Renal cortex interstitium (tissue), 11 donors: Measurements from ENCODE around the gene ASF1A. TPM values are rescaled to one million over a fixed set of nuclear protein-coding genes. Genes with fewer than 3 reads are reported as not detected.

Source experiments
- DNase-seq, 11 donors: peaks; one replicate each; pipeline ENCODE4 v3.0.0-alpha.2; 2013; ENCODE audit warnings: low read depth in 9 of 11, low spot score in 4 of 11; ENCODE audit errors: extremely low read depth in 1 of 11
- polyA plus RNA-seq, 3 donors: library from polyadenylated mRNA; unstranded; fragments of 120-200 nt; gene quantifications; one replicate each; pipeline ENCODE4 v1.2.1, GENCODE V29; 2013; ENCODE audit not compliant: insufficient read length in 3 of 3

Gene ASF1A
- polyA plus RNA-seq, 3 donors: 32.5 to 43.2 (median 34.9) TPM

- DNase-seq: no peak
Measured at GRCh38 chr6:118897386-118897785, 3.4 kb downstream of the ASF1A start.

DNA sequence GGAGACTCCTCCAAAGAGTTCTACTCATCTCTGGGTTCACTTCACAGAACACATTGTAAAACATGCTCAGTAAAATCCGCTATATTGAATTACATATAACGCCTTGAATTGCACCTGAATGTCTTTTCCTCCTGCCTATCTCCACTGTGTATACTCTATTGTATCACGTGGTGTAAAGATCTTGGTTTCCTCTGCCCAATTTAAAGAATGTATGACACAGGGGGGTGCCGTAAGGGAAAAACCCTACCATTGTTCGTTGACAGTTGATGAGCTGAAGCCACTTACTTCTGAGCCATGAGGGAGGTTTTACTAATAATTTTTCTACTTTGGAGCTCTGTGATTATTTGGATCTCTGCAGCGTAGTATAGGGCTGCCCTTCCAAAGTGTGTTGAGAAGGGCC lies 6.0 kb downstream of the ASF1A start:
- DNase-seq: no peak

GRCh38 chr6:118902726-118903125 lies 8.8 kb downstream of the ASF1A start:
- no peak for DNase-seq

DNA sequence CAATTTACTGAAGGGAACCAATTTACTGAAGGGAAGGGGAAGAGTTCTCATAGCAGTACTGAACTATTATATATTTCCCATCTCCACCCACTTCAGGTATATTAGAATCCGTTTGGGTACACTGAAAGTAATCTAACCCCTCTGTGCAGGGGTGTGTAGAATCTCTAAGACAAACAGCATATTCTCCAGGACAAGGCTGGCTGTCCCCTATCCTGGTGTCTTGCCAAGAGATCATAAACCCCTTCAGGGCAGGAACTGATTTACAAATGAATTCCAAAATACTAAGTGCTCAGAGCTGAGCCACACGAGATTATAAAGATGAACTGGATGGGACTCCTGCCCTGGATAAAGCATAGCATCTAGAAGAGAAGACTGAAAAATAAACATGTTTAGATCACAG lies 9.2 kb downstream of the ASF1A start:
- no peak for DNase-seq

GRCh38 chr6:118903691-118904090 lies 9.7 kb downstream of the ASF1A start:
- no peak for DNase-seq

- no peak for DNase-seq
Measured at GRCh38 chr6:118905084-118905483, 11.1 kb downstream of the ASF1A start.

- no peak for DNase-seq
Measured at GRCh38 chr6:118905851-118906250, 11.9 kb downstream of the ASF1A start.

- DNase-seq: no peak
Measured at GRCh38 chr6:118908441-118908840, 14.5 kb downstream of the ASF1A start.

DNA sequence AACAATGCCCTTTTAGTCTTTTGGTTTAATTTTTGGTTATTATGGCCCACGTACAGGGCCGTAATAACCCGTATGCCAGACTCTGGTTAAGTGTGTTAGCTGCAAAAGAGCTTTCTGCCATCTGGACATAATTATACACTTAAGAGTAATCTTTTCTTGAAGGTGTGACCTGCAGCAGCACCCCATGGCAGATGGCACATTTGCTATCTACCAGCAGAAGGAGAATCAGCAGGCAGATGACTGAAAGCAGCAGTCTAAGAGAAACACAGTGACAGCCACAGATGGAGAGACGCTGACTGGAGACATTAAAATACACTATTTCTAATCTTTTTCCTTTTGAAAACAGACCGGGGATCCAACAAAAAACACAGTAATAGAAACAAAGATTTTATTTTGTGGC lies 18.7 kb downstream of the ASF1A start:
- no peak for DNase-seq

DNA sequence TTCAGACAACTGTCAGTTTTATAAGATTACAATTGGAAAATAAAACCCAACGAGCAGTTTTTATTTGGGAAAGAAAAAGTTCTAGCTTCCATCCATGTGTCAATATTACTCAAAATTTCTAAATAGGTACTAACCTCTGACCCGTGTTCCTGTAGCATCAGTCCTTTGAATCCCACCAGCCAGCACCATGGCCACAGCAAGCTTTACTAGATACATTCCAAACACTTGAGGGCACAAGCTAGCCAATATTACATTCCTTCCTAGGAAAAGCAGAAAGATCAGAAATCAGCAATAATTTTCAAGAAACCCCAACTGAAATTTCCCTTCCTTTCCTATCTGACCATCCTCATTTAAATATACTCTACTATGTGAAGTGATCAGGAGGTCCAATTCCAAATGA lies 19.2 kb downstream of the ASF1A start:
- no peak for DNase-seq

DNA sequence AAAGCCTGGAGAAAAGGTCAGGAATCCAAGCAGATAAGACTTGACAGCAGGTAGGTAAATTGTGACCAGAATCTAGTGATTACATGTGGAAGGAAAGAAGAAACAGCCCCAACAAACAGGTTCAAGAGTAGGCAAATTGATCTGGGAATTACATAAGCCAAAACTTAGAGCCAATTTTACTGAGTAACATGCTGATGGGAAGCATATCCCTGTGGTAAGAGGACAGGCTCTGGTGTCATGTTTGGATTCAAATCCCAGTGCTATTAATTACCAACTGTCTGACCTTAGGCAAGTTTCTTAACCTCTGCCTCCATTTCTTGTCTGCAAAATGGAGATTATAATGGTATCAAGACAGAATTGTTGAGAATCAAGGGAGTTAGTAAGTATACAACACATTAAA lies 20.6 kb downstream of the ASF1A start:
- DNase-seq: no peak

DNA sequence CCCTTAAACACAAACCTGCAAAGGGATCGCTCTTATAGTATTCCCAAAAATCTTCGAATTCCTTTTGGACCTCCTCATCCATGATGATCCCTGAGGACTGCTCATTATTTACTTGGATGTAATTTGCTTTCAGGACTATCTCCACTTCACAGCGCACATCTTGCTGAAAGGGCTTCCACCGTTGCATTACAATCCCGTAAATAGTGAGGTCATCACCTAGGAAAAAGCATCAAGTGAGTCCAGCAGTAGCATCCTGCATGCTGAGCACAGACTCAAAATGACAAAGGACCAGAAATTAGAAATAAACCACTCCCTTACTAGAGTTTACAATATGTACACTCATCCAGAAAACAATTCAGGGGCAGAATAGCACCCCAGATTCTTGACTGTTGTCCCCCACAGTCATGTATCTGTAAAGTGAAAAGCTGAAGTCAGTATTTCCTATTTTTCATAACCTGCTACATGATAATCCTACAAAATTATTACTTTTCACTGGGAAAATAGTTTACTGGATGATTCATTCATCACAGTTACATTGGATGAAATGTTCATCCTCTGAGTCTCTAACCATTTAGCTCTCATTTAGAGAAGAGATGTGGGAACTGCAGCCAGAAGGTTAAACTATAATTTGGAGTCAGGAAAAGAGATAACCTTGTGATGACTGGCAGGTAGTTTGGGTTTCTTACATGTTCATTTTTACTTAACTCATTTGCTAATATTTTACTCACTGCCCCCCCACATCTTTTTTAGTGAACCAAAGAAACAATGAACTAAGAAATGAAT lies 23.8 kb downstream of the ASF1A start:
- no peak for DNase-seq

DNA sequence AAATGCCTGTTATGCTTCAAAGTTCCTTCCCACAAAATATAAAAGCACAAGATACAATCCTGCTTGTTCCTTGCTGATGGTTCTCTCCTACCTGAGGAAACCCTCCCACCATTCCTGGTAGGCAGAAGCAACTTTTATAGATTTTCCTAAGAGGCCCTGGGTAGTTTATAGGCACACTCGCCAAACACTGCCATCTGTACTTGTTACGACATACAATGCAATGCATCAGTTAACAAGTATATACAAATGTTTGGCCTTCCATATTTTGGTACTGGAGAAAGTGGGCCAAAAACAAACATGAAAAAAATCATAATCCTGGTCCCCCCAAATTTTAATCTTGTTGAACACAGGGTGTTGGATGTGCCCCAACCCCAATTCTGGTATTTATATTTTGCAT lies 24.4 kb downstream of the ASF1A start:
- no peak for DNase-seq

GRCh38 chr6:118921084-118921483 lies 27.1 kb downstream of the ASF1A start:
- DNase-seq: no peak

- DNase-seq: no peak
Measured at GRCh38 chr6:118923035-118923434, 29.1 kb downstream of the ASF1A start.

GRCh38 chr6:118930680-118931079 lies 36.7 kb downstream of the ASF1A start:
- DNase-seq: no peak

DNA sequence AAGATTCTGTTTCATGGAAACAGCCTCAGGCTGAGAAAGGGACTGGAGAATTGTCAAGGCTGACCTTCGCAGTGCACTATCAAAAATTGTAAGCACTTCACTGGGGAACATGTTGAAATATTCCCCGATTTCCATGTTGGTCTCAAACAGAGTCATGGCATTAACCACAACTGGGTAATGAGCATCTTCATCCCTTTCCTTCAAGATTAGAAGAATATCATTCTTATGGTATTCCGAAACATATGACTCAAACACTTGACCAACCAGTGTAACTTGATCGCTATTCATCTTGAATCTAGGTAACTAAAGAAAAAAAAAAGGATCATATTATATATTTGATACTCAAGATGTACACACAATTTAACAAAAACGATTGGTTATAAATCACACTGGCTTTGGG lies 37.5 kb downstream of the ASF1A start:
- DNase-seq: no peak

GRCh38 chr6:118932421-118932820 lies 38.5 kb downstream of the ASF1A start:
- no peak for DNase-seq

DNA sequence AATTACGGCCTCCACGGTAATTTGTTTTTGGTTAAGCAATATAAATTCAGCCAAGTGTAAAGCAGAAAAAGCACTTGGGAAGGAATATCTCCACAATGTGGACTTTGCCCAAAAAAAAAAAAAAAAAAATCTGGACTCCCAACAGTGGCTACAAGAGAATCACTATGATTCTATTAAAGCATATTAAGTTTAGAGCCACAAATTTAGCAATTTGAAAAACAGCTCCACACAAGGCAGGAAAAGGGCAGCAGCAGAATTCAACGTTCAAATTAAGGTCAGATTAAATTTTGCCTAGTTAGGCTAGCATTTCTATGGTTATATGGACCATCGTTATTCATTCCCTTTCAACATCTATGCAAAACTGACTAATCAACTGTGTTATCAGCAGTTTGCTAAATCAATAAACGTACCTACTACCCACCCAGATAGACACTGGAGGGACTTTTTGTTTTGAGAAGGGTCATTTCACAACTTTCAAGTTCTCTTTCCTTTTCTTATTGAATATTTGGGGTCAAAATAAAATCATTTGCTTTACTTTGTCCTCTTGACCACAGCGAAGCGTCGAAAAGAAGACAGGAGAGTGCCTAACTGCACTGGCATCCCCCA lies 40.0 kb downstream of the ASF1A start:
- no peak for DNase-seq

- peak; percentile 58 to 88 (median 82) for DNase-seq
Measured at GRCh38 chr6:118934461-118935330, 40.7 kb downstream of the ASF1A start, which contains the start of gene MCM9. MCM9 (minus strand) TSS chr6:118935159; CDS start chr6:118931723, 3,436 bp downstream.
